G401 (cell line): ENCODE measurements around the gene TNIP2. TPM values are rescaled to one million over a fixed set of nuclear protein-coding genes. Genes with fewer than 3 reads are reported as not detected.

Source experiments
- DNase-seq: peaks from one replicate; pipeline ENCODE4 v3.0.0-alpha.2; 2015; ENCODE audit warnings: low spot score
- in situ Hi-C: cut with HindIII; loops from 2 replicates; pipeline ENCODE4 v1.10.0; 2016; ENCODE audit warnings: low sequenced_read_pairs, mixed read lengths
- total RNA-seq: library from RNA; depleted of rRNA; stranded (reverse); fragments of >200 nt; shearing (Covaris generic); gene quantifications from 2 replicates; pipeline ENCODE4 v1.2.3, GENCODE V29; 2014; rRNA removed

The TNIP2 gene
- total RNA-seq, 1 experiment from 2014 or later: 42.9 TPM

DNA sequence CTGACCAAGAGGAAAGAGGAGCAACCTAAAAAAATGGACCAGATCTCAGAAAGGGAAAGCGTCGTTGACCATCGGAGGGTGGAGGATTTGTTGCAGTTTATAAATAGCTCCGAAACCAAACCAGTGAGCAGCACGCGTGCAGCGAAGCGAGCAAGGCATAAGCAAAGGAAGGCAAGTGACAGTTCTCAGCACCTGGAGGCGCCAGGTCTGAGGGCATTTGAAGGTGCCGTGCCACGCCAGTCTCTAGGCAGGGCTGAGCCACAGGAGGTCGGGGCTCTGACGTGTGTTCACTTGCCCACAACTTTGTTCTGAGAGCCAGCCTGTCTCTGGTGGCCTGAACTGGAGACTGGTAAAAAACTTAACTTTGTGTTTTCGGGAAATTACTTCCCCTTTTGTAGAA lies 59.7 kb downstream of the TNIP2 start:
- in situ Hi-C loops: no loop called here
- DNase-seq: no peak

DNA sequence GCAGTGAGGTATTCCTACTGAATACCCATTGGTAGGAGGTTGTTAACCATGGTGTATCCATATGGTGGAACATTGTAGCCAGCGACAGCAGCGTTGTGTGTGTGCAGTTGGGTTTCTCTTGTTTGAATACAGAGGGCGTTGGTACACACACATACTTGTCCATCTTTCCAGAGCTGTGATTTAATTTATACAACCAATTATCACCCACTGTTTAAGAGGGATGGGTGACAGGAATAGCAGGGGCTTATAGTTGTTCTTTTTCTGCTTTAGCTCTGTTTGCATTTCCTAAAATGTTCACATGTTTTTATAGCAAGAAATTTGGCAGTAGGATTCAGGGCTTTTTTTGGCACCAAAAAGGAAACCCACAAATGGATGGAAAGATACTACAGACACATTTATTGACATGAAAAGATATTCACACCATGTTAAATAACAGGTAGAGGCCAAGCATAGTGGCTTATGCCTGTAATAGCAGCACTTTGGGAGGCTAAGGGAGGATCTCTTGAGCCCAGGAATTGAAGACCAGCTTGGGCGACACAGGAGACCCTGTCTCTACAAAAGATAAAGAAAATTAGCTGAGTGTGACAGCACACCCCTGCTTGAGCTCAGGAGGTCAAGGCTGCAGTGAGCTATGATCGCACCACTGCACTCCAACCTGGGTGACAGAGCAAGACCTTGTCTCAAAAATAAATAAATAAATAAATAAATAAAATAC lies 60.6 kb downstream of the TNIP2 start:
- in situ Hi-C loops: no loop called here
- DNase-seq: no peak

DNA sequence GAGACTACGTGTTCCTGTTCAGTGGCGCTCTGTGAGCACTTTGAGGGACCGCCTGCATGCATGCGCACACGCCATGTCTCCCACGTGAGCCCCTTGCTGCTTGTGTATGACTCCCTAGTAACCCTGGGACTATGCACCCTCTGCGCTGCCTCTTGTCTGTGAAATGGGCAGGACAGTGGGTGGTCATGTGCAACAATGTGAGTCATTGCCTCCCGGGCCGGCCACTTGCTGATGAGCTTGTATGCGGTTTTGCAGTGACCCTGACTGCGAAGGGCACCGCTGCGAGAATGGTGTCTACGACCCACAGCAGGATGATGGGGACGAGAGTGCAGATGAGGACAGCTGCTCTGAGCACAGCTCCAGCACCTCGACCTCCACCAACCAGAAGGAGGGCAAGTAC lies 61.4 kb downstream of the TNIP2 start:
- DNase-seq: no peak
- in situ Hi-C loops: no loop called here

DNA sequence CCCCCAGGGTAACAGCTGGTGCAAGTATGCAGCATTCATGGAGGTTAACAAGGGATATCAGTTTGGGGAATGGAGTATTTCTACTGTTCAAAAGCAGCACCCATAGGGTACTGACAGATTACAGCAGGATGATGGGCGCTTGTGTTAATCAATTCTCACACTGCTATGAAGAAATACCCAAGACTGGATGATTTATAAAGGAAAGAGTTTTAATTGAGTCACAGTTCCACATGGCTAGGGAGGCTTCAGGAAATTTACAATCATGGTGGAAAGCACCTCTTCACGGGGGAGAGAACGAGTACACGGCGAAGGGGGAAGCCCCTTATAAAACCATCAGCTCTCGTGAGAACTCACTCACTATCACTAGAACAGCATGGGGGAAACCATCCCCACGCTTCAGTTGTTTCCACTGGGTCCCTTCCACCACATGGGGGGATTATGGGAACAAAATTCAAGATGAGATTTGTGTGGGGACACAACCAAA lies 64.1 kb downstream of the TNIP2 start:
- DNase-seq: no peak
- in situ Hi-C loops: no loop called here

Other genes with a start within 250 kb of the TNIP2 start
- gene FAM193A, start 219.7 kb downstream of the TNIP2 start, total RNA-seq: 14.5 and 26.2 TPM in 2 replicates
- gene SH3BP2, start 36.7 kb upstream of the TNIP2 start, total RNA-seq: 9.0 TPM in 2 replicates
- 82.3 and 121 TPM in 2 replicates for gene ADD1, start 87.5 kb upstream of the TNIP2 start, total RNA-seq
- gene NOP14, start 207.1 kb upstream of the TNIP2 start, total RNA-seq: 25.8 and 55.4 TPM in 2 replicates
- gene GRK4, start 207.2 kb upstream of the TNIP2 start, total RNA-seq: 2.0 and 4.2 TPM in 2 replicates